ES-I3 (cell line): ENCODE results near the gene G6PC2.
"Not testable (repeated sequence)": the region's sequence is repeated elsewhere in the genome, so short reads cannot be mapped to it uniquely, and the experiment has no call there.

Experiments used
- H3K36me3 ChIP-seq: 2 replicates; pipeline ENCODE4 v1.6.1; 2013; ENCODE audit warnings: mild to moderate bottlenecking, low read length, control low read depth, moderate library complexity; ENCODE audit not compliant: insufficient read depth
- H3K4me1 ChIP-seq: 2 replicates; pipeline ENCODE4 v1.6.1; 2013; ENCODE audit warnings: mild to moderate bottlenecking, control low read depth, low read length; ENCODE audit not compliant: insufficient read depth
- H3K9ac ChIP-seq: 2 replicates; pipeline ENCODE4 v1.6.1; 2013; ENCODE audit warnings: low read depth, mild to moderate bottlenecking, low read length, moderate library complexity
- H3K9me3 ChIP-seq: 2 replicates; pipeline ENCODE4 v1.6.1; 2013; ENCODE audit warnings: mild to moderate bottlenecking, low read length, moderate library complexity; ENCODE audit not compliant: control insufficient read depth, insufficient read depth

Gene G6PC2, protein sequence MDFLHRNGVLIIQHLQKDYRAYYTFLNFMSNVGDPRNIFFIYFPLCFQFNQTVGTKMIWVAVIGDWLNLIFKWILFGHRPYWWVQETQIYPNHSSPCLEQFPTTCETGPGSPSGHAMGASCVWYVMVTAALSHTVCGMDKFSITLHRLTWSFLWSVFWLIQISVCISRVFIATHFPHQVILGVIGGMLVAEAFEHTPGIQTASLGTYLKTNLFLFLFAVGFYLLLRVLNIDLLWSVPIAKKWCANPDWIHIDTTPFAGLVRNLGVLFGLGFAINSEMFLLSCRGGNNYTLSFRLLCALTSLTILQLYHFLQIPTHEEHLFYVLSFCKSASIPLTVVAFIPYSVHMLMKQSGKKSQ

DNA sequence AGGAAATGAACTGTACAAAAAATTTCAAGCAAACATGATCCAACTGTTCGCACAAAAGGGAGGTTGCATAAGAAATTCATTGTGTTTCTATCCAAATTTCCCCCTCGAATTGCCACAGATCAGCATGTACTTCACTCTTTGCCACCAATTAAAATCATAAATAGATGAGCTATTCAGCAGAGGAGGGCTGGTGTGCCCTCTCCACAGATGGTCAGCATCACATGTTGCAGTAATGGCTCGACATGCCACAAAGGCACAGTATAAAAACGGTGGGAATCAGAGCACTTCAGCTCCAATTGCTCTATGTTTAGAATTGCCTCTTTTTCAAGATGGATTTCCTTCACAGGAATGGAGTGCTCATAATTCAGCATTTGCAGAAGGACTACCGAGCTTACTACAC is at the start of gene G6PC2:
Gene G6PC2 (plus strand): TSS at position 289 of the 400 bp plus-strand sequence. CDS start 41 bp downstream, at position 330.
- no peaks in the 10 kb centered on the region for H3K9me3 ChIP-seq
- H3K9ac ChIP-seq, result no peak within 1 kb of the TSS
- no peaks in the 10 kb centered on the region for H3K36me3 ChIP-seq
- H3K4me1 ChIP-seq, result no peaks in the 10 kb centered on the region

DNA sequence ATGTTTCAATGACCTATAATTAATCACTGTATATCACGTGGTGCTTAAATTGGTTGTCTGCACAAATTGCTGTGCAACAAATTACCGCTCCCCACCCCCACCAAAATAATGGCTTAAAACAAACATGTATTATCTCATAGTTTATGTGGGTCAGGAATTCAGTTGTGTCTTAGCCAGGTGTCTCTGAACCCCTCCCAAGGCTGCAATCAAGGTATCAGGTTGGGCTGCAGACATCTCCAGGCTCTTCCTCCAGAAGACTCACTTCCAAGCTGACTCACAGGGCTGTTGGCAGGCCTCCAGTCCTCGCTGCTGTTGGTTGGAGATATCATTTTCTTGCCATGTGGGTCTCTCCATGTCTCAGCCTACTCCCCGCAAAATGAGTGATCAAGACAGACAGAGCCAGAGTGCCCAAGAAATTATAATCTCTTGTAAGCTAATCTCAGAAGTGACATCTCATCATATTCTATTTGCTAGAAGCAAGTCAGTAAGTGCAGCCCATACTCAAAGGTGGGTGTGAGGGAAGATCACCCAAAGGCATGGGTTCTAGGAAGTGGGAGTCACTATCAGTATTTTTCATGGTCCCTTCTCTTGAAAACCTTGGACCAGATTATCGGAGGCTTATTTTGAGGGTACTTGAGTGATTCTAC is 49.3 kb upstream of the G6PC2 start:
- no peaks in the 10 kb centered on the region for H3K4me1 ChIP-seq
- no peaks in the 10 kb centered on the region for H3K9me3 ChIP-seq
- H3K9ac ChIP-seq, result no peak overlapping the region
- H3K36me3 ChIP-seq, result no peaks in the 10 kb centered on the region

DNA sequence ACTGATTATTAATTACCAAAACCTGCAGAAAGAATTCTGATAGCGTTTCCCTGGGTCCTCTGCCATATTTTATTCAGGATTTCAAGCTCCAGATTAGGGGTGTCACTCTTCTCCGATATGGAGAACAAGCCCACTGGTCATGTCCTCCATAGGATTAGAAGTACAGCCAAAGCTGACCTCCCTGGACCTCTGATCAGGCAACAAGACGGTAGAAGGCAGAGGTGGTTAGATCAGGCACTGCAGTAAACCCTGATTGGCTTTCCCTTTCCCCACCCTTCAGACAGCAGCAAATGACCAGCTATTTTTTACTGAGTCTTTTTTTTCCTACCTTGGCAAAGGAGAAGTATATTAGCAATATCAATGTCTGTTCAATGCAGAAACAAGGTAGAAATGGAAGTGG is 48.6 kb upstream of the G6PC2 start:
- H3K9me3 ChIP-seq, result no peaks in the 10 kb centered on the region
- no peak overlapping the region for H3K9ac ChIP-seq
- no peaks in the 10 kb centered on the region for H3K36me3 ChIP-seq
- no peaks in the 10 kb centered on the region for H3K4me1 ChIP-seq

DNA sequence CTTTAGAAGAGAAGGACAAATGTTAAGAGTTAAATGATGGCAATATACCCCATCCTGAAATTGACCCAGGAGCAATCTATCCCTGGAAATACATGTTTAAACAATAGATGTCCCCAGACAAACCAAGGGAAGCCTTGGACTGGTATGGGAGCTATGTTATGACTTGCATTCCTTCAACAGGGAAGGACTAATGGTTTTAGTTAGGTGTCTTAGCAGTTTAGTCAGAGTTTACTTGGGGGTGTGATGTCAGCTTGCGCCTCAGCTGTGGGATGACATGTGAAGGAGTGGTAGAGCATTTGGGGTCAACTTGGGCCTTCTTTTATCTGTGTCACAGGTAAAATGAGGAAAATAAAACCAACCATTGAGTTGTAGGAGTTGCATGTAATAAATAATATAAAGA is 47.6 kb upstream of the G6PC2 start:
- no peaks in the 10 kb centered on the region for H3K36me3 ChIP-seq
- H3K9ac ChIP-seq, result no peak overlapping the region
- H3K9me3 ChIP-seq, result no peaks in the 10 kb centered on the region
- H3K4me1 ChIP-seq, result no peaks in the 10 kb centered on the region

DNA sequence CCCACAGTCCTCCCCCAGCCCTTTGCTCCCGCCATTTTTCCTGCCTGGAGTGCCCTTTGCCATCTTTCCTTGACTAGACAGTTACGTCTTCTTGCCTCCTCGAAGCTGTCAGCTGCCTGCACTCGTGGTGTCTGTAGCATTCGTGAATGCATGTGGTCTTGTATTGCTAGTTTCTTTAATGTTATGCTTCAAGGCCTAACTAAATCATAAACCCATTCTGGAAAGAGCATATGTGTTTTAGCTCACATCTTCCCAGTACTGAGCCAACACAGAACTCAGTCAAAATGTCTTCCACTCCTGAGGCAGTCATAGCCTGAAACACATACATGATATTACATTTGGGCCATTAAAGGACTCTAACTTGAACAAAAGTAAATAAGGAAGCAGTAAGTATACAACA is 46.4 kb upstream of the G6PC2 start:
- H3K9ac ChIP-seq, result no peak overlapping the region
- no peaks in the 10 kb centered on the region for H3K9me3 ChIP-seq
- H3K36me3 ChIP-seq, result no peaks in the 10 kb centered on the region
- no peaks in the 10 kb centered on the region for H3K4me1 ChIP-seq

DNA sequence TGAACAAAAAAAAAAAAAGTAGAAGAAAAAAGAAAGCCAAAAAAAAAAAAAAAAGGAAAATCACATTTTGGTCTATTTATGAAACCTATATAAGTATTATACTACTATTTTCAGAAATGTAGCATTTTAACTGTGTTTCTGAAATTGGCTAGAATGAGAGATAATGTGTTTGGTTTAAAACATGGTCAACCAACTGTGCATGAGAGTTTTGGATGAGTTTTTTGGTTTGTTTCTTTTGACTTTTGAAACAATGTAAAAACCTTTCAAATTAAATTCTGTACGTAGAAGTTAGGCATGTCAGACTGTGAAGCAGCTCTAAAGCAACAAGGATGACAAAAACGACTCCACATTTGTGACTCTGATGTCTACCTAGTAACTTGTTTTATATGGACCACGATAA is 45.5 kb upstream of the G6PC2 start:
- Histone ChIP-seq H3K9me3 (no peaks in the 10 kb centered on the region), H3K9ac (no peak overlapping the region), H3K36me3 (no peaks in the 10 kb centered on the region), H3K4me1 (no peaks in the 10 kb centered on the region)

DNA sequence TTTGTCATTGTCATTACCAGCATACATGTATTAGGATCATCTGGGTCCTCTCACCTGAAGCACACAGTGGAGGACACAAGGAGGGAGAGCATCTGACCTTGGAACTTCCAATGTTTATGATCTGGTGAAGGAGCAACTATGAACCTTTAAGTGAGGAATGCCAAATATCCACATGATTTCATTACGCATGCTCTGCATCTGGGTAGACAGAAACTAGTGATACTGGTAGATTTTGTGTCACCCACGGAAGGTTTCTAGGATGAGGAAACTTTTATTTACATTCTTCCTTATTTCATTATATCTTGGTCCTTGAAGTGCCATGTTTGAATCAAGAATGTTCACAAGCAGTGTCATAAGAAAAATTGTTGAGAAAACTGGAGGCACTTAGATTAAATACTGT is 42.9 kb upstream of the G6PC2 start:
- no peak overlapping the region for H3K9ac ChIP-seq
- no peaks in the 10 kb centered on the region for H3K36me3 ChIP-seq
- H3K9me3 ChIP-seq, result no peaks in the 10 kb centered on the region
- H3K4me1 ChIP-seq, result no peaks in the 10 kb centered on the region

DNA sequence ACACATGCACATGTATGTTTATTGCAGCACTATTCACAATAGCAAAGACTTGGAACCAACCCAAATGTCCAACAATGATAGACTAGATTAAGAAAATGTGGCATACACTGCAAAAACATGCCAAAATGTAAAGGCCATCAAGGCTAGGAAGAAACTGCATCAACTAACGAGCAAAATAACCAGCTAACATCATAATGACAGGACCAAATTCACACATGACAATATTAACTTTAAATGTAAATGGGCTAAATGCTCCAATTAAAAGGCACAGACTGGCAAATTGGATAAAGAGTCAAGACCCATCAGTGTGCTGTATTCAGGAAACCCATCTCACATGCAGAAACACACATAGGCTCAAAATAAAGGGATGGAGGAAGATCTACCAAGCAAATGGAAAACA is 33.9 kb upstream of the G6PC2 start:
- not testable (repeated sequence) for H3K4me1 ChIP-seq, H3K36me3 ChIP-seq, H3K9ac ChIP-seq, H3K9me3 ChIP-seq

DNA sequence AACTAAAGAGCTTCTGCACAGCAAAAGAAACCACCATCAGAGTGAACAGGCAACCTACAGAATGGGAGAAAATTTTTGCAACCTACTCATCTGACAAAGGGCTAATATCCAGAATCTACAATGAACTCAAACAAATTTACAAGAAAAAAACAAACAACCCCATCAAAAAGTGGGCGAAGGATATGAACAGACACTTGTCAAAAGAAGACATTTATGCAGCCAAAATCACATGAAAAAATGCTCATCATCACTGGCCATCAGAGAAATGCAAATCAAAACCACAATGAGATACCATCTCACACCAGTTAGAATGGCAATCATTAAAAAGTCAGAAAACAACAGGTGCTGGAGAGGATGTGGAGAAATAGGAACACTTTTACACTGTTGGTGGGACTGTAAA is 30.7 kb upstream of the G6PC2 start:
- H3K4me1 ChIP-seq, H3K36me3 ChIP-seq, H3K9me3 ChIP-seq, H3K9ac ChIP-seq: not testable (repeated sequence)

DNA sequence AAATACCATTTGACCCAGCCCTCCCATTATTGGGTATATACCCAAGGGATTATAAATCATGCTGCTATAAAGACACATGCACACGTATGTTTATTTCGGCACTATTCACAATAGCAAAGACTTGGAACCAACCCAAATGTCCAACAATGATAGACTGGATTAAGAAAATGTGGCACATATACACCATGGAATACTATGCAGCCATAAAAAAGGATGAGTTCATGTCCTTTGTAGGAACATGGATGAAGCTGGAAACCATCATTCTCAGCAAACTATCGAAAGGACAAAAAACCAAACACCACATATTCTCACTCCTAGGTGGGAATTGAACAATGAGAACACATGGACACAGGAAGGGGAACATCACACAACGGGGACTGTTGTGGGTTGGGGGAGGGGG is 30.3 kb upstream of the G6PC2 start:
- H3K9me3 ChIP-seq, H3K9ac ChIP-seq, H3K36me3 ChIP-seq, H3K4me1 ChIP-seq: not testable (repeated sequence)

DNA sequence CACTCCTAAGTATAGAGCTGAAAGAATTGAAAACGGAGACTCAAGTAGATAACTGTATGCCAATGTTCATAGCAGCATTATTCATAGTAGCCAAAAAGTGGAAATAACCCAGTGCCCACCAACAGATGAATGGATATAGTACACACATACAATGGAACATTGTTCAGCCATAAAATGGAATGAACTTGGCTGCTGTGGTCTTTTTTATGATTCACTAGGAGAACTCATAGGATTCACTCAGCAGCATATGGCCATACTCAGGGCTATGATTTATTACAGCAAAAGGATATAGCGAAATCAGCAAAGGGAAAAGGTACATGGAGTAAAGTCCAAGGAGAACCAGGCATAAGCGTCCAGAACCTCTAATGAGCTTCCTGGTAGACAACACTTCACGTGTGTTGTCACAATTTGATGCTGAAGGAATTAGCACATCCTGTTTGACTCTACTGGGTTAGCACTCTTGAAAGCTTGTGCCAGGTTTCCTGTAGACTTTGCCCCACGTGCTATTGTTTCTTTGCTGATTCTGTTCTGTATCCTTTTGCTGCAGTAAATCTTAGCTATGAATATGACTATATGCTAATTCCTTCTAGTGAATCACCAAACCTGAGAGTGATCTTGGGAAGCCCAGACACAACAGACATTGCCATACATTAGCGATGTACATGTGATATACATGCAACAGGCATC is 26.6 kb upstream of the G6PC2 start:
- Histone ChIP-seq H3K9ac (no peak overlapping the region), H3K9me3 (no peaks in the 10 kb centered on the region), H3K36me3 (0 out of 2 replicates have a peak, but pooled peaks cover 3% of the 10 kb centered on the region), H3K4me1 (peaks cover 9% of the 10 kb centered on the region; the same call in 1 of the 2 replicates)

DNA sequence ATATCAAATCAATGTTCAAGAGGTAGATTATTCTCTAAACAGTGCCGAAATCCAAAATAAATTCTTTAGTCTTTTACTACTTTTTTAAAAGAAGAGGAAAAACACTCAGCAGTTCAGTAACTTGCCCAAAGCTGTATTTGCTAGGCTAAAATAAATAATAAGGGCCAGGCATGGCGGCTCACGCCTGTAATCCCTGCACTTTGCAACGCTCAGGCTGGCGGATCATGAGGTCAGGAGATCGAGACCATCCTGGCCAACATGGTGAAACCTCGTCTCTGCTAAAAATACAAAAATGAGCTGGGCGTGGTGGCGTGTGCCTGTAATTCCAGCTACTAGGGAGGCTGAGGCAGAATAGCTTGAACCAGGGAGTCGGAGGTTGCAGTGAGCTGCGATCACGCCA is 18.9 kb upstream of the G6PC2 start:
- not testable (repeated sequence) for H3K4me1 ChIP-seq, H3K9ac ChIP-seq, H3K9me3 ChIP-seq, H3K36me3 ChIP-seq

DNA sequence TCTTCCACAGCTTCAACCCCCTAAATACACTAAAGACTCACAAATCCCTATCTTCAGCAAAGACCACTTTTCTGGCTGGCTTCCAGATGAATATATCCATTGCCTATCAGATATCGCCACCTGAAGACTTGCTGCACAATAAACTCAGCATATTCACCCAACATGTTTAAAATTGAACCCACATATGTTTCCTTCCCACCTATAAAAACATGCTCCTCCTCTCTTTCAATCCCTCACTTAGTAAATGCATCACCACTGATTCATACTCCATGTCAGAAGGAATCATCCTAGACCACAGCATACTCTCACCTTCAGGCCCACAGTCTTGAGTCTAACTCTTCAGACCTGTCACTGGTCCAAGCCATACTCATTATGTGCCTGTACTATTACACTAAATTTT is 16.1 kb upstream of the G6PC2 start:
- Histone ChIP-seq H3K9me3 (no peaks in the 10 kb centered on the region), H3K36me3 (no peaks in the 10 kb centered on the region; the same call in 1 of the 2 replicates), H3K9ac (no peak overlapping the region), H3K4me1 (no peaks in the 10 kb centered on the region; the same call in 1 of the 2 replicates)

DNA sequence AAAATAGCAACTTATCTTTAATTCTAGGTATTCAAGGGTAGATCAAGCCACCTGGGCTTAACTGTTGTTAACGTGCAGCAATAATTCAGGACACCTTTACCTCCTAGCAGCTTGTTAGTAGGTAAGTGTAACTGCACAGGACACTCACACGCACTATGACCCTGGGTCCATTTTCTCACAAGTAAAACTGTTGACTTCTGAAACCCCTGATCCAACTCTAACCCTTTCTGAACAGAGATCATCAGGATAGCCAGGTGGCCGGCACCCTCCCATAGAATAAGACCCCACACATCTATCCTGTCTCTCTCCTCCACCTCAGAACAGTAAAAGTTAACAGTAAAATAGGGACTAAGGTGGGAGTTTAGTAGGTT is 11.5 kb upstream of the G6PC2 start:
- Histone ChIP-seq H3K4me1 (no peaks in the 10 kb centered on the region; the same call in 1 of the 2 replicates), H3K9me3 (no peaks in the 10 kb centered on the region), H3K36me3 (no peaks in the 10 kb centered on the region; the same call in 1 of the 2 replicates), H3K9ac (peak overlapping the region; percentile 86)
